NCI-H226 (cell line): ENCODE data around the gene NPFFR1.

Experiments
- DNase-seq: peaks from one replicate; pipeline ENCODE4 v3.0.0-alpha.2; 2015

NPFFR1 gene

DNA sequence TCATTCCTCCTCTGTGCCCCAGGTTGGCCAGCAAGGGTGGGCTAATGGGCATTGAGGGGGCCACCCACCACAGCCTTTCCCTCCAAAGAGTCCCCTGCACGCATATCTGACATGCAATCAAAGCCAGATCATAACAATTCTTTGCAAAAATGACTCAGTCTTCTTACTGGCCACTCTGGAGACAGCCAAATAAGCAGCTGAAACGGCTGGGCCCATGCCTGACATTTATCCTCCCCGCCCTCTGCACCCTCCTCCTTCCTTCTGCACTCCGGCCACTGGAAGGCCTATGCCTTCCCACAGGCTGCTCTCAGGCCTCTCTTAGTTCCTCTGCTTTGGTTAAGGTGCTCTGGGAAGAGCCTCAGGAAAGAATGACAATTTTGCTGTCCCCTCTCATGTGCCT lies 29.2 kb upstream of the NPFFR1 start:
- no peak for DNase-seq

DNA sequence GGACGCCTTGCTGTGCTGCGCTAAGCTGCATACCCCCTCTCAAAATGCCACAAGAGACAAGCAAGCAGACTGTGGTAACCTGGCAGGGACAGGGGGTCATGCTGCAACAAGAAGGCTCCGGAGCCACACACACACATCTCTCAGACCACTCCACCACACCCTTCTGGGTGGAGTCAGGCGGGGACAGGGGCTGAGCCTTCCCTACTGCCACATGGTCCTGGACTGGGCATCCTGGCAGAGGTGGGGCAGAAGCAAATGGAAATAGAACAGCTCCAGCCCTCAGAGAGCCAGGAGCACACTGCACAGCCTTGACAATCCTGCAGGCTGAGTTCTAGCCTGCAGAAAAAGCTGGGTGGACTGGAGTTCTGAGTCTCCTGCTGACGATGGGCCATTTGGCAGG lies 28.4 kb upstream of the NPFFR1 start:
- DNase-seq = no peak

DNA sequence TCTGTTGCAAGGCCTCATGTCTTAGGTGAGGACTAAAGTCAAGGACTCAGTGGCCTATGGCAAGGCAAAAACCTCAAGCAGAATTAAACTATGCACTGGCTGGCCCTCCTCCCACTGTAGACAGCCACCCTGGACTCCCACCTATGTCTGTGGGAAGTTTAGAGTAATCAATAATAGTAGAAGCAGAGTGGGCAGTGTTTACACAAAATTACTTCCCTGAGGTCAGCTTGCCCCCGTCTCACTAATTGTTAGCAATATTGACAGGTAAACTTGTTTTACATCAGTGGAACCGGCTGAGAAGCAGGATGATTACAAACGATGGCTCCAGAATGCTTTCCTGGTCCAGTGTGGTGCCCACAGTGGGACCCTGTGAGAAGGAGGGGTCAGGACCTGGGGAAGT lies 27.9 kb upstream of the NPFFR1 start:
- no peak for DNase-seq

DNA sequence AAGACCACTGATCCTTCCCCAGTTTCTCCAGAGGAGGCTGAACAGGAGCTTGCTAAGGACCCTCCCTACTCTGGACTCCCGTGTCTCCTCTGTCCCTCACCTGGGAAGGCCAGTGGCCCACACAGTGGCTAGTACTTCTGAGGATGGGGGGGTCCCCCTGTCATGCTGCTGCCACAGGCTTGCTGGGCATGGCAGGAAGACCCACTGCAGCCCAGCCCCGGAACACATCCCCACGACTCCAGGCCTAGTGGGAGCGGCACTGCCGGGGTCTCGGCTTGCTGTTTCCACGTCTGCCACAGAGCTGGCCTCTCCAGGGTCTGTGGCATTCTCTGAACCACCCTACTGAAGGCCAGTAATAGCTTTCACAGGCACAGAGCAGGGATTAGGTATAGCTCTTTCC lies 25.9 kb upstream of the NPFFR1 start:
- no peak for DNase-seq

DNA sequence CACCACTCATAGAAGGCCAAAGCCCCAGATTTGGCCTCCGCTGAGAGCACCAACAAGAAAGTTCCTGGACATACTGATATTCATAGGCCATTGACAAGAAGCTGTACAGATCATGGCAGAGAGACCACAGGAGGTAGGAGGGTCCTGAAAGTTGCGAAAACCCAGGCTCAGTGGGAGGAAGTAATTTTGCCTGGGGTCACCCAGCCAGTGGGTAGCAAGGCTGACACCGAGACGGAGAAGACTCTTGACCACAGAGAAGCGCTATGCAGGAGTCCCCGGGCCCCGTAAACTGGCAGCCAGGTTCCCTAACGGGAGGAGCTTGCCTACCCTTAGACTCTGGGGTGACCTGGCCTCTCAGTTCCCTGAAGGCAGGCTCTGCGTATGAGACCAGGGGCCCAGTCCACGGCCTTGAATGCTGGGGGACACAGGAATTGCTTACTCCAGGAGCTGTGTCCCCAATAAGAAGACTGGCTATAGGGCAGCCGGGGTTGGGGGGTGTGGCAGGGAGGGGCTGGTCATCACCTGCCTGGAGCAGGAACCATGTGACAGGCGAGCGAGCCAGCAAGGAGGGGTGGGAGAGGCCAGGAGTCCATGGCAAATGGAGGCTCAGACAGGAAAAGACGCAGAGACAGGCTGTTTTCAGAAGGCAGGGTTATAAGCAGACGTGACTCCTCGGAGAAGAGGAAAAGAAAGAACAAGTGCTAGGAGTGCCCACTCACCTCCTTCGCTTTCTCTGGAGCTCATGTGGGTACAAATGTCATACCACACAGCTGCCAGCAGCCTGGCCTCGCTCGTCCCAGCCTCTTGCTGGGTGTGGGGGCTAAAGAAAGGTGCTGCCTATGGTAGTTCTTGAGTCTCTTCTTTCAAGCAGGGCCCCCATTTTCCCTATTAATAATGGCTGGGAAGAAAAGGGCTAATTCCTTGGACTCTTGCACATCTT lies 24.6 kb upstream of the NPFFR1 start:
- no peak for DNase-seq

DNA sequence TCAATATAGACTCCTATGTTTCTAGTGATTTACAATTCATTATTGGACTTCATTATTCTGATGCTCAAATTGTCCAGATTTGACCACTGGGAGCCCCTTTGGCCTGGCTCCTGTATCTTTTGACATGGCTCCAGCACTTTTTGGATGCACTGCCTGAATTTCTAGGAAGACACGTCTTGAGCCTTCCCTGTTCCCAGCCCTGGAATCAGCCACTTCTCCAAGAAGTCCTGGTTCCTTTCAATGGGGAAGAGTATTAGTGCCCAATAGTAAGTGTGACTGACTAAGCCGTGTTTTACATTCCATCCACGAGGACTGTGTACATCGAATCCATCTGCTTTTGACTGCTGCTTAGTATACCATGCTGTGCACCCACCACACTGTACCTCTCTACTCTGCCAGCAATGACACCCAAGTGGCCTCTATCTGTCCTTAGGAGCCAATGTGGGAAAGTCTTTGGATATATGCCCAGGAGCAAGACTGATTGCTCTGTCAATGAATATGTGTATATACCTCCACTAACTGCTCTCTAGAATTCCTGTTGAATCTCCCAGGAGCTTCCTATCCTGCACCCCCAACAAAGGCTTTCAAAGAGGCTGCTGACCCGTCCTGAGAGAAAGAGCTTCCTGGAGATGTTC lies 23.2 kb upstream of the NPFFR1 start:
- DNase-seq = no peak

DNA sequence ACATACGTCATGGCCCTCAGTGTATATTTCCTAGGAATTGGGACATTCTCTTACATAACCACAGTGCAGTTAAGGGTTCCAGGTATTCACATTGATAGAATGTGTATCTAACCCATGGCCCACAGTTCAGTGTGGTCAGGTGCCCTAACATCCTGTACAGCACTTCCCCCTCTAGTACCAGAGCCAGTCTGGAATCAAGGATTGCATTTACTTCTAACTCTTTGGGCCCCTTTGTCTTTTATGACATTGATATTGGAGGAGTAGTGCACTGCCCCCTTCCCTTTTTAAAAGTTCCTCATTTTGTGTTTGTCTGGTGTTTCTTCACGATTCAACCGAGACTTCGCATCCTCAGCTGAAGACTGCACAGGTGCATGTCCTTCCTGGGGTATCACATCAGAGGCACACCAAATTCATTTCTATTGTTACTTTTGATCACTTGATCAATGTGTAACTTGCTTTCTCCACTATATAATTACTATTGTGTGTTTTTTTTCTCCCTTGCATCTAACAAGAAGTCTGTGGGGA lies 22.4 kb upstream of the NPFFR1 start:
- no peak for DNase-seq

DNA sequence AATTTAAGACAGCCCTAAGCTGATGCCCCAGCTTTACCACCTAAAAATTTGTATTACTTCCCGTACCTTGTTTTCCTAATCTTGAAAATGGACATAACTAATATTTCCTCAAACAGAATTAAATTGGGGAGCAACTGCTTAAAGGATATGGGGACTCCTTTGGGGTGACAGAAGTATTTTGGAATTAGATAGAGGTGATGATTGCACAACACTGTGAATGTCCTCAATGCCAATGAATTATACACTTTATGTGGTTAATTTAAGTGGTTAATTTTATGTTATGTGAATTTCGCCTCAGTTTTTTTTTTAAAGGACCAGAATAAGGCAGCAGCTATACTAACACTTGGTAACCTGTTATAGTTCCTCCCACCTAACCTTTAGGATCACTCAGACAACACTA lies 19.9 kb upstream of the NPFFR1 start:
- DNase-seq = no peak

DNA sequence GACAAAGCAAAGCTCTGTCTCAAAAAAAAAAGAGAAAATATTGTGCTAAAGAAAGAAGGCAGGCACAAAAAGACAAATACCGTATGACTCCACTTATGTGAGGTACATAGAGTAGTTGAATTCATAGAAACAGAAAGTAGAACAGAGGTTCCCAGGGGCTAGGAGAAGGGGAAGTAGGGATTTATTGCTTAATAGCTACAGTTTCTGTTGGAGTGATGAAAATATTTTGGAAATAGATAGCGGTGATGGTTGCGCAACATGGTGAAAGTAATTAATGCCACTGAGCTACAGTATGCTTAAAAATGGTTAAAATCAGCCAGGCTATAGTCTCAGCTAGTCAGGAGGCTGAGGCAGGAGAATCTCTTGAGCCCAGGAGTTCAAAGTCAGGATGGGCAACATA lies 18.5 kb upstream of the NPFFR1 start:
- DNase-seq = peak; percentile 21

DNA sequence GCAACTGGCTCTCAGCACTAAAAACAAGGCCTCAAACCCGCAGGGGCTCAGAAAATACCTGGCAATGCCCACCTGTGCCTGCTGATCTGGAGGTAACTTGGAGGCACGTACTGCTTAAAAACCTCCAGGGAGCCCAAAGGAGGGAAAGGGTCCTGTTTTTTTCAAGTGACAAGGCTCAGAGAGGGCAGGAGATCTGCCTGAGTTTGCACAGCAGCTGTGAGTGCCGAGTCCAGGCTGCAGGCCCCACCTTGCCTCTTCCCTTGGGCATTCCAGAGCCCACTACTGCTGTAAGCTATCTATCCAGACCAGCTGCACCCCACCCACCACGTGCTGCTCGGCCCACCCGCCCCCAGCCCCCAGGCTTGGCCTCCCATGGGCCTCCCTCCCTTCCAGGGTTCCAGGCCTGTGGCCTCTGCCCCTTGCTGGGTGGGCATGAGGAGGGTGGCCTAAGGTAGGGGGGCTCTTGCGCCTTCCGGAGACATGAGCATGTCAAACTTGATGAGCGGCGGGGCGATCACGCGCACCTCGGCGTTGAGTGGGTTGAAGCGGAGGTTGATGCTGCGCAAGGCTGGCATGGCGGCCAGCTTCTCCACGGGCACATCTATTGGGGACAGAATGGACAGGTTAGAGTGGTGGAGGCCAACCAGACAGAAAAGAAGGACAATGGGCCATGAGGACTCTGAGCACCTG lies 17.2 kb upstream of the NPFFR1 start:
- no peak for DNase-seq

DNA sequence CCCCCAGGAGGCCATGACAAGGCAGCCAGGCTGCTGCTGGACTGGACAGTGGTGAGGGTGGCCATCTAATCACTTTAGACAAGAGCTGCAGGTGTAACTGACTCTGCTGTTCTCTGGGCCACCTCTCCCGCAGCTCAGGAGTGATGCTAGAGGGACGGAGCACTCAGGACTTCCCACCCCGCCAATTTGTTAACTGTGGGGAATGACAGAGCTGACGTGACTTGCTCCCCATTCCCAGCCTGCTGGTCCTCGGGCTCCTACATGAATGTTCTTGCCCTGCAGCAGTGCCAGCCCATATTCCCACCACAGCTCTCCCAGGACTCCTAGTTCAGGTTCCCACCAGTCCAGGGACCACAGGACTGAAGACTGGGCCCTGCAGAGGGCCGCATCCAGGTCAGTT lies 16.7 kb upstream of the NPFFR1 start:
- DNase-seq = no peak

DNA sequence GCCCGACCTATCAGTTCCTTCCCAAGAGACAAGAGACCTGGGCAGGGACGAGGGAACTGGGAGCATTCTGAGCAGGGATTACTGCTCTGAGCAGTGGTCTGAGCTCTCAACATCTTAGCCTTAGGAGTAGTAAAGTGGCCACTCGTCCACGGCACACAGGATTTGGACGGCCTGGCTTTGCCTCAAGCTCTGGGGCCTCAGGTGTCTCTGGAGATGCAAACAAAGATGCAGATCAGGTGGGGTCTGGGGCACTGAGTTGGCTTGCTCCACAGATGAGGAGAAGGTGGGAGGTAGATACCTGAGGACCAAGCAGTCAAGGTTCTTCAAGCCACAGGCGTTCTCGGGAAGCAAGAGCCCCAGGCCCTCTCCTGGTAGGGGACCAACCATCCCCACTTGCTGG lies 16.1 kb upstream of the NPFFR1 start:
- no peak for DNase-seq

DNA sequence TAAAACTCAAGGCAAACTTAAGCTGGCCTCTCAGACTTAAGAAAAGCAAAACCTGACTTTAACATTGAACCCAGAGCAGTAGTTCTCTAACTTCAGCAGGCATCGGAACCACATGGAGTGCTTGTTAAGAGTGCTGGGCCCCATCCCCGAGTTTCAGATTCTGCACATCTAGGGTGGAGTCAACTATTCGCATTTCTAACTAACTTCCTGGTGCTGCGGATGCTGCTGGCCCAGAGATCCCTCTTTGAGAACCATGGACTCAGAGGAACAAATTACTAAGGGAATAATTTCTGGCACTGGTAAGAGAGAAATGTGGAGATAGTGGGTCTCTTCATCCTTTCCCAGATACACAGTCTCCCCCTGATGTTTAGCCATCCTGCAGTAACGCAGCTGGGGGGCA lies 14.6 kb upstream of the NPFFR1 start:
- no peak for DNase-seq

DNA sequence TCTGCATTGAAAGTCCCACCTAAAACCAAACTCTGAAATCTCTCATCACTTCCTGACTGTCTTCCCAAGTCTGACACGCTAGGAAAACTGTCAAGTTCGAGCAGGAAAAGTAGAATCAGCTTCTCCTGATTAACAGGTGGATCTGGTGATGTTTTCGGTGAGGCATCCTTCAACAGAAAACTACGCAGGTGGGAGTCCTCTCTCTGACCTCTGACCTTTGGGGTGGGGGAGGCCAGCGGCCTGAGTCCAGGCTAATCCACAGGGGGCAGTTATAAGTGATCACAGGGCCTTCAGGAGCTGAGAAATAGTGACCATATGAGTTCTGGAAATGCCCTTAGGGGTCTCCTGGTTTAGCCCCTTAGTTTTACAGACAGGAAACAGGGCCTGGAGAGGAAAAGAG lies 13.4 kb upstream of the NPFFR1 start:
- no peak for DNase-seq

DNA sequence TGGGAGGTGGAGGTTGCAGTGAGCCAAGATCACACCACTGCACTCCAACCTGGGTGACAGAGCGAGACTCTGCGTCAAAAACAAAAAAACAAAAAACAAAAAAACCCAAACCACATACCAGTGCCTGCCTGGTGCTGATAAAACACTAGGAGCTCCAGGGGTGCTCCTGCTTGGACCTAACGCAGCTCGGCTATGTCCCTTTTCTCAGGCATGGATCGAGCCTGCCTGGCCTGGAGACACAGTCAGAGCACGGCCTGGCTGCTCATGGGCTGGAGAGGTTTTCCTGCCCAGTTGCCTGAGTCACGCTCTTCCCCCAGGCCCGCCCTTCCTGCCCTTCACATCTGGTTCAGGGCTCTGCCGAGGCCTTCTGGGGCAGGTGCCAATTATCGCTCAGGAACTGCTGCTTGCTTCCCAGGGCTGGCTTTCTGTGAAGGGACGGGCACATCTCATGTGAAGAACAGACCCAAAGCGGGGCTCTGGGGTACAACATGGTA lies 12.6 kb upstream of the NPFFR1 start:
- peak; percentile 90 for DNase-seq

DNA sequence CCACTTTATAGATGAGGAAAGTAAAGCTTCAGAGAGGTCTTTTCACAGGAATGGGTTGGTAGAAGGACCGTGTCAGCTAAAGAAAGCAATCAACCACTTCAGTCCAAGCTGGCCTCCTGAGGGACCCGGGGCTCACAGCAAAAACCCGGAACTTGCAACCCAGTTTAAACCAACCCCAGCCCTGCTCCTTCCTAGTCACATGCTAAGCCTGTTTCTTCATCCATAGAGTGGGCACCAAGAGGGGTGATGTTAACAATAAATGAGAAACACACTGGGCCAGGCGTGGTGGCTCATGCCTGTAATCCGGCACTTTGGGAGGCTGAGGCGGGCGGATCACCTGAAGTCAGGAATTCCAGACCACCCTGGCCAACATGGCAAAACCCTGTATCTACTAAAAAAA lies 12.1 kb upstream of the NPFFR1 start:
- DNase-seq = no peak

DNA sequence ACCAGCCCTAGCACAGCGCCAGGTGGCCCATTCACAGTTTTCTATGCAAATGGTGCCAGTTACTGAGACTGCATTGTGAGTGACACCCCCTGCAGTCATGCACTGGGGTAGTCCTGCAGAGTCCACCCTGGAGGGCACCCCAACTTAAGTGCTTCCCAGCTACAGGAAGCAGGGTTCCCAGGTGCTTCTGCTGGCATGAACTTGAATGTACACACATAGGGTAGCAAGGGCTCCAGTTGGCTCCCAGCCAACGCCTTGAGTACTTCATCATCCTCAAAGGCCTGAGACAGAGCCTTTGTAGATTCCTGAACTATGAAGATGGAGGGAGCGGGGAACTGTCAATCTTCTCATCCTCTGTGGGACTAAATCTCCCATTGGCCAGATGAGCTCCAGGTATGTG lies 11.5 kb upstream of the NPFFR1 start:
- peak; percentile 48 for DNase-seq

DNA sequence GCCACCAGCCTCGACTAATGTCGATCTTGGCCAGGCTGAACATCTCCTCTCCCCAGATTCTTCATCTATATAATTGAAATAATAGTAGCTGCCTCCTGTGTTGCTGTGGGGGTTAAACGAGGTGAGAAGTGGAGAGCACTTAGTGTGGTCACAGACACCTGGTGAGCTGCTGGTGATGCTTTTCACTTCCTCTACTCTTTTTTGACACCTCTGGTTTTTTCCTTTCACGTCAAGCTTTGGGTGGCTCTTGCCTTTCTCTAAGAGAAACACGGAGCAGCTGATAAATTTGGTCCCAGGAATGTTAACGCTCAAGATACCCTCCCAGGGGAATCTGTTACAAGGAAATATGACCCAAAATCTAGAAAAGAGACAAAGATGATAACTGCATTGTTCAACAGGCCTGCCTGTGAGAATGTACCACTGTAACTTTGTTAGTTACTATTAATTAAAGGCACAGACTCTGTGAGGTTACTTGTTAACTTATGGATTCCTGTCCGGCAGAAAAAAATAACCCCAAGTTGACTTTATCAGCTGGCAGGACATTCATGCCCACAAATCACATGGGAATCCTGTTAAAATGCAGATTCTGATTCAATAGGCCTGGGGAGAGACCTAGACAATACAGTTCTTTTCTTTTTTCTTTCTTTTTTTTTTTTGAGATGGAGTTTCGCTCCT lies 9.5 kb upstream of the NPFFR1 start:
- DNase-seq = no peak

DNA sequence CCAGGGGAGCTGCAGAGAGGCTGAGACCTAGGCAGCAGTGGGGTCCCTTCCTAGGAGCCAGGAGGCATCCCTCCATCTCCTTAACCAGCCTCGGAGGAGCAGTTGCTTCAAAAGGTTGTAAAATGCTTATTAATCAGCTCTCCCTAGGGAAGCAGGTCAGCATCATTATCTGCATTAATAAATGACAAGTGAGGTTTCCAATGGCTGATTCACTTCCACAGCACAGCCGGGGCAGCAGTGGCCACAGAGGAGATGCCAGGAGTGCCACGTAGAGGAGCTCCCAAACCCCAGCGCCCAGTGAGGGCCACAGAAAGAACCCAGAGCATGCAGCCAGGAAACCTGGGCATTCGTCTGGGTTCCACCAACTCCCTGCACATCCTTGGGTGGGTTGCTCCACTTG lies 8.2 kb upstream of the NPFFR1 start:
- no peak for DNase-seq

DNA sequence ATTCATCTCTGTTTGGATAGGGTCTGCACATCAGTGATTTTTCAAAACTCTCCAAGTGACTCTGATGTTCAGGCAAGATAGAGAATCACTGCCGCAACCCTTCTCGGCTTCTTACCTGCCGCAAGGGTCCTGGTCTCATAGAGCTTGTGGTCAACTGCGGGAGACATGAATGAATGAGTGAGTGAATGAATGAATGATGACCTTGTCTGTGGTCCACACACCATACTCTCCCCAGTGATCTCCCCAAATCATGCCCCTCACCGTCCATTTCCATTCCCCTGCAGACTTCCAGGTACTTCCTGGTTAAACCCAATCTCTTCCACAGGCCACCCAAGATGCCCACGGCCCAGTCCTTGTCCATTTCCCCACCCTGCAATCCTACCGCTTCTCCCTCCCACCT lies 5.9 kb upstream of the NPFFR1 start:
- DNase-seq = no peak

DNA sequence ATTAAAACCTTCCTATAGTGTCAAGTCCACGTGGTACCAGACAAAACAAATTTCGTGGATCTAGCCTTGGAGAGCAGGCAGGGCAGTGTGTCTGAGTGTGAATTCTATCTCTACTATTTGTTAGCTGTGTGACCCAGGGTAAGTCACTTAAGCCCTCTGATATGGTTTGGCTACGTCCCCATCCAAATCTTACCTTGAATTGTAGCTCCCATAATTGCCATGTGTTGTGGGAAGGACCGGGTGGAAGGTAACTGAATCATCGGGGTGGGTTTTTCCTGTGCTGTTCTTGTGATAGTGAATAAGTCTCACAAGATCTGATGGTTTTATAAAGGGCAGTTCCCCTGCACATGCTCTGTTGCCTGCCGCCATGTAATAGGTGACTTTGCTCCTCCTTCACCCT lies 2.8 kb upstream of the NPFFR1 start:
- DNase-seq = no peak

DNA sequence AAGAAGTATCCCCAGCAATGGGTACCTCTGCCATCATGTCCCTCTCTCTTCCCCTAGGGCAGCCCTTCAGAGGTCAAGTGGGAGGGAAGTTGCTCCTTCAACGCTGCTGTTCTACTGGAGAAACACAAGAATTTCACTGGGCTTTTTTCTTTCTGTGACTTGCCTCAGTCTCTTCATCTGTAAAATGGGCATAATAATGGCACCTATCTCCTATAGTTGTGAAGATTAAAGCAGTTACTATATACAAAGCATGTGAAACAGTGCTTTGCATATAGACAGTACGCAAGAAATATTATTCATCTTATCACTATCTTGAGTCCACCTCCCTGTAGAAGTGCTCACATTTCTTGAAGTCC lies 1.6 kb upstream of the NPFFR1 start:
- DNase-seq = no peak
